Thyroid gland (tissue), 4 donors: ENCODE data around the gene PASK.

Source experiments
- POLR2A ChIP-seq, 2 donors: fragments of 450-650 bp; IDR thresholded peaks; one replicate each; pipeline ENCODE4 v1.6.1; 2017; ENCODE audit warnings: antibody characterized with exemption in 2 of 2, mild to moderate bottlenecking in 2 of 2, moderate library complexity in 1 of 2
- TF ChIP-seq, protein P1 (sequence below), 6 experiments: fragments of 200-600 bp in 3 of 6; fragments of 450-650 bp in 3 of 6; sonication (generic) in 3 of 6; IDR thresholded peaks; one replicate each; pipeline ENCODE4 v1.5.1; 2016 to 2019; ENCODE audit warnings: antibody characterized with exemption in 6 of 6, mild to moderate bottlenecking in 2 of 6, inconsistent platforms in 1 of 6, moderate library complexity in 1 of 6

DNA sequence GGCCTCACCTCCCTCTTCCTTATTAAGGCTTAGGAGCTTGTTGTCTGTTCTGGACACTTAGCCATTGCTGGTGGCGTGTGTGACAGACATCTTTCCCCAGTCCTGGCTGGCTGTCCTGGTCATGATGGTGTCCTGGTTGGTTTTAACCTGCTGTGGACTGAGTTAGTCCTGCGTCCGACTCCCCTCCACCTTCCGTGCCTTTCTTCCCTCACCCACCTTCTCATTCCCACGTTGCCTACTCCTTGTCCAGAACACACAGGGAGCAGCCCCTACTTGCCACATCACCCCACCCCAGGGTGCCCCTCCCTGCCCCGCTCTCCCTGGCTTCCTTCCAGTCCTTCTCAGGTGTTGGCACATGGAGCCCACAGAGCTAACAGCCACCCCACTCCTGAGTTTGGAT lies 48.7 kb upstream of the PASK start:
- TF ChIP-seq, protein P1, sequence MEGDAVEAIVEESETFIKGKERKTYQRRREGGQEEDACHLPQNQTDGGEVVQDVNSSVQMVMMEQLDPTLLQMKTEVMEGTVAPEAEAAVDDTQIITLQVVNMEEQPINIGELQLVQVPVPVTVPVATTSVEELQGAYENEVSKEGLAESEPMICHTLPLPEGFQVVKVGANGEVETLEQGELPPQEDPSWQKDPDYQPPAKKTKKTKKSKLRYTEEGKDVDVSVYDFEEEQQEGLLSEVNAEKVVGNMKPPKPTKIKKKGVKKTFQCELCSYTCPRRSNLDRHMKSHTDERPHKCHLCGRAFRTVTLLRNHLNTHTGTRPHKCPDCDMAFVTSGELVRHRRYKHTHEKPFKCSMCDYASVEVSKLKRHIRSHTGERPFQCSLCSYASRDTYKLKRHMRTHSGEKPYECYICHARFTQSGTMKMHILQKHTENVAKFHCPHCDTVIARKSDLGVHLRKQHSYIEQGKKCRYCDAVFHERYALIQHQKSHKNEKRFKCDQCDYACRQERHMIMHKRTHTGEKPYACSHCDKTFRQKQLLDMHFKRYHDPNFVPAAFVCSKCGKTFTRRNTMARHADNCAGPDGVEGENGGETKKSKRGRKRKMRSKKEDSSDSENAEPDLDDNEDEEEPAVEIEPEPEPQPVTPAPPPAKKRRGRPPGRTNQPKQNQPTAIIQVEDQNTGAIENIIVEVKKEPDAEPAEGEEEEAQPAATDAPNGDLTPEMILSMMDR (IDR thresholded peaks at IDR 0.05), result no peak
- TF ChIP-seq POLR2A (IDR thresholded peaks at IDR 0.05), result no peak
